Left kidney (tissue), 8 donors: ENCODE results near the gene LTF. TPM values are rescaled to one million over a fixed set of nuclear protein-coding genes. Genes with fewer than 3 reads are reported as not detected.
"Not testable (repeated sequence)": the region's sequence is repeated elsewhere in the genome, so short reads cannot be mapped to it uniquely, and the experiment has no call there.

ENCODE experiments used
- DNase-seq: peaks from one replicate; pipeline ENCODE4 v3.0.0-alpha.2; 2013
- long read RNA-seq, 8 donors: transcript quantifications; one replicate each; lab custom pipeline, GENCODE V29; 2026
- polyA plus RNA-seq: library from polyadenylated mRNA; unstranded; fragments of 120-200 nt; gene quantifications from one replicate; pipeline ENCODE4 v1.2.1, GENCODE V29; 2013; ENCODE audit not compliant: insufficient read length

LTF gene
- polyA plus RNA-seq = 1.7 TPM
- long read RNA-seq, donor 1, partial matches to known transcripts = 0 of 1 reads
- long read RNA-seq, donor 1, other reads (novel, unspliced or antisense) = 0 of 1 reads
- long read RNA-seq, donor 2 = 0 reads
- long read RNA-seq, donor 3 = 0 reads
- long read RNA-seq, donor 4 = 0 reads
- long read RNA-seq, donor 5 = 0 reads
- long read RNA-seq, donor 6, partial matches to known transcripts = 0 of 1 reads
- long read RNA-seq, donor 6, other reads (novel, unspliced or antisense) = 0 of 1 reads
- long read RNA-seq, donor 7, partial matches to known transcripts = 0 of 1 reads
- long read RNA-seq, donor 7, other reads (novel, unspliced or antisense) = 0 of 1 reads
- long read RNA-seq, donor 8 = 0 reads

DNA sequence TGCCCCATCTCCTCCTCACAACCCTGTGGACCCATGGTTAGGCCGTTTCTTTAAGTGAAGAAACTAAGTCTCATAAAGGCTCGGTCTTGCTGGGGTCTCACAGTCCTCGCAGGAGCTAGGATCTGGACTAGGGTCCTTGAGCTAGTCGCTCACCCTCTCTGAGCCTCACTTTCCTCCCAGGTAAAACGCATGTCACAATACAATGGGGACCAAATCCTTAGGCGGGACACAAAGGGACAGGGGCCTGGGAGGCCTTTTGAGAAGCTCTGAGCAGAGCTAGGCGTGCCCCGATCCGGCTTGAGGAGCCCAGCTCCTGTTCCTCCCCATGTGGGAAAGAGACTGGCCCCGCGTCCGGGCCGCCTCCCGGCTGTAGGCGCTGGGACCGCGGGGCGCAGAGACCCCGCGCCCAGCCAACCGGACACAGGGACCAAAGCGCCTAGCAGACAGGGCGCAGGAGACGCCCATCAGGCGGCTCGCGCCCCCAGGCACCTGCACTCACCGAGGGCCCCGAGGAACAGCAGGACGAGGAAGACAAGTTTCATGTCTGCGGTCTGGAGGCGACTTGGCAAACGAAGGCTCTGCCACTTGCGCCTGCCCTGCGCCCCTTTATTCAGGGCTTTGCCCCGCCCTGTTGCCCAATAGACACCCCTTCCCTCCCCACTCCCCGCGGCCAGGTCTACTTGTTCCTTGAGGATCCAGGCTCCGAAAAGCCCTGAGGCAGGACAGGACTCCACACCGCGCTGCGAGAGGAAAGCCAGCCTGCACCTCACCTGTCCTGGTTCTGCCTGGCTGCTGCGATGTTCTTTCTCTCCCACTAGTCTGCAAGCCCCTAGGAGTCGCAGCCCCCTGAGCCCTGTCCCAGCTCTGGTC lies at the start of gene LTF:
Gene LTF, minus strand, starts transcription at position 580 of the 870 bp plus-strand sequence. Its CDS starts 38 bp downstream, at position 542.
- DNase-seq = no peak

DNA sequence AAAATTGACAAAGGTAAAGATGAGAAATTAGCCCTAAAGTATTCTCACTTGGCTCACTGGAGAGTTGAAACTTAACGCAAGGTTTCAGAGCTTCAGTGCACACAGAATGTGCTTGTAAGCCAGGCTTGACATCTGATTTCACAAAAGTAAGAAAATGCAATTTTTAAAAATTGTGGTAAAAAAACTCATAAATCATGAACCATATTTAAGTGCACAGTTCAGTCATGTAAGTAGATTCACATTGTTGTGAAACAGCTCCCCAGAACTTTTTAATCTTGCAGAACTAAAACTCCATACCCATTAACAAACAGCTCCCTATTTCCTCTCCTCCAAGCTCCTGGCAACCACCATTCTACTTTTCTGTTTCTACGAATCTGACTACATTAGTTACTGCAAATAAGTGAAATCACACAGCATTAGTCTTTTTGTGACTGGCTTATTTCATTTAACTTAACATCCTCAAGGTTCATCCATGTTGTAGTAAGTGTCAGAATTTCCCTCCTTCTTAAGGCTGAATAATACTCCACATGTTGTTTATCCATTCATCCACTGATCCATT lies 47.6 kb upstream of the LTF start:
- no peak for DNase-seq

GRCh38 chr3:46509661-46510187 lies 45.0 kb upstream of the LTF start:
- DNase-seq = no peak

- no peak for DNase-seq
Observed at GRCh38 chr3:46508850-46509591, 44.3 kb upstream of the LTF start.

- DNase-seq = no peak
Observed at GRCh38 chr3:46506526-46506925, 41.8 kb upstream of the LTF start.

DNA sequence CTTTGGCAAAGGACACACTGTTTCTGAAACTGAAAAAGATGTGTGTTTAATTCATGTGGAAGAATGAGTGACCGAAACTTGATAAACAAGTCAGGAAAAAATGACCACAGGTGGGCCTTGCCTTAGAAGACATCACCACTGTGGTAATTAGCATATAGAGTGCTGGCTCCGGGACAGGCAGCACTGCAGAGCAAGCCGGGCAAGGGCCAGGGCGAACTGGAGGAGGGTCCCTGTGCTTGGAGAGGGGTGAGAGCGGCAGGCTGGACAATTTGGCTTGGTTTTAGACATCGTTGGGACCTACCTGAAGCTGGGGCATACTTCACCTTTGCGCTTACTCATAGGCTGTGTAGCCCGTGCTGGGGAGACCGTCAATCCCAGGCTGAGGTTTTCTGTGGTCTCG lies 41.2 kb upstream of the LTF start:
- no peak for DNase-seq

GRCh38 chr3:46504789-46505188 lies 40.1 kb upstream of the LTF start:
- no peak for DNase-seq

- no peak for DNase-seq
Observed at GRCh38 chr3:46503200-46503874, 38.6 kb upstream of the LTF start.

GRCh38 chr3:46501702-46502101 lies 37.0 kb upstream of the LTF start:
- DNase-seq = no peak

- DNase-seq = no peak
Observed at GRCh38 chr3:46500656-46501635, 36.2 kb upstream of the LTF start.

- DNase-seq = no peak
Observed at GRCh38 chr3:46498916-46499519, 34.3 kb upstream of the LTF start.

GRCh38 chr3:46497556-46498265 lies 33.0 kb upstream of the LTF start, which contains the start of gene RTP3:
Gene RTP3 (plus strand): TSS chr3:46497976. CDS start chr3:46498063, 87 bp downstream.
- no peak for DNase-seq

DNA sequence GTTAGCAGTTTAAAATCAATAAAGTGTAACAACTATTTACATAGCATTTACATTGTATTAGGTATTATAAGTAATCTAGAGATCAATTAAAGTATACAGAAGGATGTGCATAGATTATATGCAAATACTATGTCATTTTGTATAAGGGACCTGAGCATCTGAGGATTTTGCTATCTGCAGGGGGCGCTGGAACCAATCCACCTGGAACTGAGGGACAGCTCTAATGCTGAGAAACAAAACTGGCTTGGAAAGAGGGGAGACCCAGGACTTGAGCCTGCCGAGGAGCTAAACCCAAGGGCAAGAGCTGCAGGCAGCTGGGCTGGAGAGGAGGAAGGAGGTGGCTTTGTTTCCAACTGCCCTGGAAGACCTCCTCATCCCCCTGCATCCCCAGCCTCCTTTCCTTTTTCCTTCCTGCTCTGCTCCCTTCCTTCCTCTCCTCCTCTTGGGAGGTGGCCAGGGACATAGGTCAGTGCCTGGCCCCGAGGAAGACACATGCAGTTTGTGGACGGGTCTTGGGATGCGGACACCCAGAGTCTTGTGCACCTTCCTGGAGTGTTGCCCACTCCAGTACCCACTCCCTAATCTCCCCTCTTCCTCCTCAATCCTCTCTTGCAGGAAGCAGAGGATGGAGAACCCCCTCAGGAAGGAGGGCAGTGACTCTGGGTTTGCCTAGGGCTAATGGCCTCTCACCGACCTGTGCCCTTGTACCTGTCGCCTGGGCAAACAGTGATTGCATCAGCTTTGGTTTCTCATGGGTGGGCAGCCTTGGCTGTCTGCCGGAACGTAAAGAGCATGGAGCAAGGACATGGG lies 32.2 kb upstream of the LTF start:
- no peak for DNase-seq

DNA sequence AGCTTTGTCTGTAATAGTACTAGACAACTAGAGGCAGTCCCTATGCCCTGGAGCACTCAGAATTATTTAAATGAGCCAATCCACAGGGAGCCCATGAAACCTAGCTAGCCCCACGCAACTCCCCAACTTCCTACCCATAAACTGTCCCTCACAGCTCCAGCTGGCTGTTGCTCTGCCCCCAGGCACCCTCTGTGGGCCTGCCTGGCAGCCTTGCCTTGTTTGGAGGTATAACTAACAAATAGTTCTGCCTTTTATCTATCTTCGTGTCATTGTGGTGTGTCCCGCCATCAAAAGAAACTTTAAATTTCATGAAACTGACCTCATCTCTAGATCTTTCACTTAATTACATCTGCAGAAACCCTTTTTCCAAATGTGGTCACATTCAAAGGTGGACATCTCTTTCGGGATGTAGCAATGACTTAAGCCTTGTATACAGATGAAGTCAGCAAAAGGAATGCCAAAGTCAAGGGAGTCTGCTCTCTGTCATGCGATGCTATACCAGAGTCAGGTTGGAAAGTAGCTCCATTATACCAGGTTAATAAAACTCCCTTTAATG lies 31.3 kb upstream of the LTF start:
- no peak for DNase-seq

DNA sequence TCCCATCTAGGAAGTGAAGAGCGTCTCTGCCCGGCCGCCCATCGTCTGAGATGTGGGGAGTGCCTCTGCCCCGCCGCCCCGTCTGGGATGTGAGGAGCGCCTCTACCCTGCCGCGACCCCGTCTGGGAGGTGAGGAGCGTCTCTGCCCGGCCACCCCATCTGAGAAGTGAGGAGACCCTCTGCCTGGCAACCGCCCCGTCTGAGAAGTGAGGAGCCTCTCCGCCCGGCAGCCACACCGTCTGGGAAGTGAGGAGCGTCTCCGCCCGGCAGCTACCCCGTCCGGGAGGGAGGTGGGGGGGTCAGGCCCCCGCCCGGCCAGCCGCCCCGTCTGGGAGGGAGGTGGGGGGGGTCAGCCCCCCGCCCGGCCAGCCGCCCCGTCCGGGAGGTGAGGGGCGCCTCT lies 29.8 kb upstream of the LTF start:
- not testable (repeated sequence) for DNase-seq

DNA sequence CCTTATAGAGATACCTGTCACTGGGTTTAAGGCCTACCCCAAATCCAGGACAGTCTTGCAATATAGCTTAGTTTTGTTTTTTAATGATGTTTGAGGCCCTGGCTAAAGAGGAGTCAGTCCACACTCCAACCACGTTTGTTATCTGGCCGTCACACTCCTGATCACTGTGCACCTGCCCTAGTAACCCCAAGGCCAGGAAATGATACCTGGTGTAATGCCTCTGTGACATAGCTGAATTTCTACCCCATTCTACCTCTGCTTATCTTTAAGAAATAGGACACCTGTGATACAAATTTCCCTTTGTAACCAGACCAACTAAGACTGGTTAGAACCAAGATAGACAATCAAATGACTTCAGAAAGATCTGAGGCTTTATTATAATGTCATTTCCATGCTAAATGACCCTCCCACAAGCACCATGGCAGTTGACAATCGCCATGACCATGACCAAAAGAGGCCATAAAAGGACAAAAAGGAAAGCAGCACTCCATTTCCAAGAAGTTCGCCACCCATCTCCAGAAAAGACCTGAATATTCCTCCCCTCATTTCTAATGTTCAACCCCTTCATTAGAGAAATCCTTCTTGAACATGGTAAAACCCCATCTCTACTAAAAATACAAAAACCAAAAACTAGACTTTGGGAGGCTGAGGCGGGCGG lies 28.3 kb upstream of the LTF start:
- no peak for DNase-seq
